HEK293T (cell line): ENCODE data around the gene COPB2.

Source experiments
- ARNT ChIP-seq: fragments of 450-650 bp; IDR thresholded peaks from 2 replicates; pipeline ENCODE4 v1.6.1; 2017; ENCODE audit warnings: mild to moderate bottlenecking
- BHLHE40 ChIP-seq: fragments of 450-650 bp; IDR thresholded peaks from 2 replicates; pipeline ENCODE4 v1.6.1; 2016; ENCODE audit warnings: mild to moderate bottlenecking, moderate library complexity, borderline replicate concordance
- FOXK2 ChIP-seq: fragments of 450-650 bp; IDR thresholded peaks from 2 replicates; pipeline ENCODE4 v1.6.1; 2016; ENCODE audit warnings: mild to moderate bottlenecking
- FOXM1 ChIP-seq: fragments of 450-650 bp; IDR thresholded peaks from 2 replicates; pipeline ENCODE4 v1.6.1; 2017; ENCODE audit warnings: mild to moderate bottlenecking, borderline replicate concordance
- L3MBTL2 ChIP-seq: fragments of 450-650 bp; conservative IDR thresholded peaks from 2 replicates; pipeline ENCODE4 v1.6.1; 2016; ENCODE audit warnings: mild to moderate bottlenecking
- NFRKB ChIP-seq: fragments of 450-650 bp; IDR thresholded peaks from 2 replicates; pipeline ENCODE4 v1.6.1; 2016; ENCODE audit warnings: mild to moderate bottlenecking, moderate library complexity
- SP1 ChIP-seq: fragments of 450-650 bp; IDR thresholded peaks from 2 replicates; pipeline ENCODE4 v1.6.1; 2017
- SUZ12 ChIP-seq: fragments of 450-650 bp; IDR thresholded peaks from 2 replicates; pipeline ENCODE4 v1.6.1; 2016; ENCODE audit warnings: mild to moderate bottlenecking
- TARDBP ChIP-seq: fragments of 450-650 bp; IDR thresholded peaks from 2 replicates; pipeline ENCODE4 v1.6.1; 2016
- ZNF384 ChIP-seq: fragments of 450-650 bp; IDR thresholded peaks from 2 replicates; pipeline ENCODE4 v1.6.1; 2016

DNA sequence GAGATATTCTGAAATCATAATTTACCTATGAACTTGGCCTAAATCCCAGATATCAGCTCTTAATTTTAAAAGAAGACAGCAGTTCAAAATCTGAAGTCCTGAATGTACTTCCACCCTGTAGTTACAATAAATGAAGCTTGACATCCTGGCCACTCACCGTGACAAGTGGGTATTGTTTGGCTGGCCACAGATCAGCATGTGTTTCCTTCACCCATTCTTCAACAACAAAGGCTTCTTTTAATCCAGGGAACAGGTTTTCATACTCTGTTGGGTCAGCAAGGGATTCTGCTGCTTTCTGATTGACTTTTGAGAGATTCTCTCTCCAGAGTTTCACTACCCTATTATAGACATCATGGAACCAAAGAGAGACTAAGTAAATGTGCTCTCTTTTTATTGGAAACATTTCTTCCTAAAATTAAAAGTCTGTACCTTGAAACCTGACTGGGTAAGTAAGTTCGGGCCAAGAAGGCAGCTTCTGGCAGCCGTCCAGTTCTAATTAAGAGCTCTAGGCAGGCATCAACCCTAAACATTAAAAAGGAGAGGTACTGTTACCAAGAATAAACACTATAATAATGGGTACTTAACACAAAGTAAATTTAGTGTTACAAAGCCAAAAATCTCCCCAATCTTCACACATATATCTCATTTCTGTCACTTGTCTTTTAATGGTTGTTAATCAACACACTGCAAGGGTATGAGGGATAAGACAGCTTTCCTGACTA lies 30.4 kb downstream of the COPB2 start:
- TF ChIP-seq ARNT (no peak), SP1 (no peak), ZNF384 (no peak), NFRKB (no peak), FOXK2 (no peak), L3MBTL2 (no peak), FOXM1 (no peak), BHLHE40 (no peak), TARDBP (no peak), SUZ12 (no peak)
